HG03060 (cell line): ENCODE results near the gene PCDHB11.
"Not testable (repeated sequence)": the region's sequence is repeated elsewhere in the genome, so short reads cannot be mapped to it uniquely, and the experiment has no call there.

Experiments
- ATAC-seq: cut with Tn5 transposase; IDR thresholded peaks from one replicate; pipeline ENCODE4 v1.9.1; 2021; ENCODE audit warnings: low read depth, moderate number of reproducible peaks; ENCODE audit not compliant: unreplicated experiment

Gene PCDHB11

DNA sequence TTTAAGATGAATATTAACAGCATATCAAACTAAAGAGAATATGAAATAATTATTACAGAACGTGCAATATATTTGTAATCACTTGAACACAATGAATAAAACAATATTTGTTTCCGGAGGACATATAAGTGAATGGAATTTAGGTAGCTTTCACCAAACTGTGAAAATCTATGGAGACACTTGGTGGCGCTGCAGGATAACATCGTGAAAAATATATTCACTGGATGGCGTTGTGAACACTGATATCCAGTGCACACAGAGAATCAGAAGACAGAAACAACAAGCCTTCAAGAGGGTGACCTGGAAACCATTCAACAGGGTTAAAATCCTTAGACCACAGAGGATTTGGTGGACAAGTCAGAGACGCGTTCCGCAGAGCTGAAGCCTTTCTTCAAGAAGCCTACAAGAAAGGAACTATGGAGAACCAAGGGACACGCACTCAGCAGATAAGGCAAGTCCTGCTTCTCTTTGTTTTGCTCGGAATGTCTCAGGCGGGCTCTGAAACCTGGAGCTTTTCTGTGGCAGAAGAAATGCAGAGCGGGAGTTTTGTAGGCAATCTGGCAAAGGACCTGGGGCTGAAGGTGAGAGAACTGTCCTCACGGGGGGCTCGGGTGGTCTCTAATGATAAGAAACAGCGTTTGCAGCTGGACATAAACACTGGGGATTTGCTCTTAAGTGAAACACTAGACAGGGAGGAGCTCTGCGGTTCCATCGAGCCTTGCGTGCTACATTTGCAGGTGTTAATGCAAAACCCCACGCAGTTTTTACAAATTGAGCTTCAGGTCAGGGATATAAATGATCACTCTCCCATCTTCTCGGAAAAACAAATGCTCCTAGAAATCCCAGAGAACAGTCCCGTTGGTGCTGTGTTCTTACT is at the start of gene PCDHB11:
Gene PCDHB11 (plus strand): TSS at position 269 of the 877 bp plus-strand sequence. CDS start 148 bp downstream, at position 417.
- no peak for ATAC-seq

DNA sequence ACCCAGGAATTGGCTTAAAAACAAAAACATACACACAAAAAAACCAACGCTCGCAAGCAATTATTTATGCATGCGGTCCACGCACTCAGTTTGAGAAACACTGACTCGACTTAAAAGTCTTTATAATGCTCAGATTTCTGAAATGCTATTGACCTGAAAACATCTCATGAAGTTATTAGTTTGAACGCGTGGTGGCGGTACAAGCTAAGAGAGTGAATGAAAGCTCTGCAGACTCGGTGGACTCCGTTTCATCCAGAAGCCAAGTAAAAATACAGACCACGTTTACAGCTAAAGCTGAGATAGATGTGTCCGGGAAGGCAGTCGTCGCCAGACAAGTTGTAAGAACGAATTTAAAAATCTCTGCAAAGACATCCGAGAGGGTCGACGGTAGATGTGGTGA is 49.6 kb upstream of the PCDHB11 start, which contains the start of gene PCDHB6:
Gene PCDHB6 (plus strand): TSS at position 246 of the 400 bp plus-strand sequence. CDS start 201 bp downstream, outside the sequence.
- ATAC-seq, result no peak

DNA sequence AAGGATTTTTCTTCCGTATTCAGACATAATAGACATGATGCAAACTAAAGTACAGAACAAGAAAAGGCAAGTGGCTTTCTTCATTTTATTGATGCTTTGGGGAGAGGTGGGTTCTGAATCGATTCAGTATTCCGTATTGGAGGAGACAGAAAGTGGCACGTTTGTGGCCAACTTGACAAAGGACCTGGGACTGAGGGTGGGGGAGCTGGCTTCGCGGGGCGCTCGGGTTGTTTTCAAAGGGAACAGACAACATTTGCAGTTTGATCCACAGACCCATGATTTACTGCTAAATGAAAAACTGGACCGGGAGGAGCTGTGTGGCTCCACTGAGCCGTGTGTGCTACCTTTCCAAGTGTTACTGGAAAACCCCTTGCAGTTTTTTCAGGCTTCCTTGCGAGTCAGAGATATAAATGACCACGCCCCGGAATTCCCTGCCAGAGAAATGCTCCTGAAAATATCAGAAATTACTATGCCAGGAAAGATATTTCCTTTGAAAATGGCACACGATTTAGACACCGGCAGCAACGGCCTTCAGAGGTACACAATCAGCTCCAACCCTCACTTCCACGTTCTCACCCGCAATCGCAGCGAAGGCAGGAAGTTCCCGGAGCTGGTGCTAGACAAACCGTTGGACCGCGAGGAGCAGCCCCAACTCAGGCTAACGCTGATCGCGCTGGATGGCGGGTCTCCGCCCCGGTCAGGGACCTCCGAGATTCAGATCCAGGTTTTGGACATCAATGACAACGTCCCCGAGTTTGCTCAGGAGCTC is 49.0 kb upstream of the PCDHB11 start:
- no peak for ATAC-seq

DNA sequence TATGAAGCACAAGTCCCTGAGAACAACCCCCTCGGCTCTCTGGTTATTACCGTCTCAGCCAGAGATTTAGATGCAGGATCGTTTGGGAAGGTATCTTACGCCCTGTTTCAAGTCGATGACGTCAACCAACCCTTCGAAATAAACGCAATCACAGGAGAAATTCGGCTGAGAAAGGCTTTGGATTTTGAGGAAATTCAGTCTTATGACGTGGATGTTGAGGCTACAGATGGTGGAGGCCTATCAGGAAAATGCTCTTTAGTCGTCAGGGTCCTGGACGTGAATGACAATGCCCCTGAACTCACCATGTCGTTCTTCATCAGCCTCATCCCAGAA is 48.5 kb upstream of the PCDHB11 start:
- no peak for ATAC-seq

DNA sequence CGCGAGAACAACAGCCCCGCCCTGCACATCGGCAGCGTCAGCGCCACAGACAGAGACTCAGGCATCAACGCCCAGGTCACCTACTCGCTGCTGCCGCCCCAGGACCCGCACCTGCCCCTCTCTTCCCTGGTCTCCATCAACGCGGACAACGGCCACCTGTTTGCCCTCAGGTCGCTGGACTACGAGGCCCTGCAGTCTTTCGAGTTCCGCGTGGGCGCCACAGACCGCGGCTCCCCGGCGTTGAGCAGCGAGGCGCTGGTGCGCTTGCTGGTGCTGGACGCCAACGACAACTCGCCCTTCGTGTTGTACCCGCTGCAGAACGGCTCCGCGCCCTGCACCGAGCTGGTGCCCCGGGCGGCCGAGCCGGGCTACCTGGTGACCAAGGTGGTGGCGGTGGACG is 47.8 kb upstream of the PCDHB11 start:
- not testable (repeated sequence) for ATAC-seq

DNA sequence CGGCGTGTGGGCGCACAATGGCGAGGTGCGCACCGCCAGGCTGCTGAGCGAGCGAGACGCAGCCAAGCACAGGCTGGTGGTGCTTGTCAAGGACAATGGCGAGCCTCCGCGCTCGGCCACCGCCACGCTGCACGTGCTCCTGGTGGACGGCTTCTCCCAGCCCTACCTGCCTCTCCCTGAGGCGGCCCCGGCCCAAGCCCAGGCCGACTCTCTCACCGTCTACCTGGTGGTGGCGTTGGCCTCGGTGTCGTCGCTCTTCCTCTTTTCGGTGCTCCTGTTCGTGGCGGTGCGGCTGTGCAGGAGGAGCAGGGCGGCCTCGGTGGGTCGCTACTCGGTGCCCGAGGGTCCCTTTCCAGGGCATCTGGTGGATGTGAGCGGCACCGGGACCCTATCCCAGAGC is 47.3 kb upstream of the PCDHB11 start:
- ATAC-seq, result not testable (repeated sequence)

DNA sequence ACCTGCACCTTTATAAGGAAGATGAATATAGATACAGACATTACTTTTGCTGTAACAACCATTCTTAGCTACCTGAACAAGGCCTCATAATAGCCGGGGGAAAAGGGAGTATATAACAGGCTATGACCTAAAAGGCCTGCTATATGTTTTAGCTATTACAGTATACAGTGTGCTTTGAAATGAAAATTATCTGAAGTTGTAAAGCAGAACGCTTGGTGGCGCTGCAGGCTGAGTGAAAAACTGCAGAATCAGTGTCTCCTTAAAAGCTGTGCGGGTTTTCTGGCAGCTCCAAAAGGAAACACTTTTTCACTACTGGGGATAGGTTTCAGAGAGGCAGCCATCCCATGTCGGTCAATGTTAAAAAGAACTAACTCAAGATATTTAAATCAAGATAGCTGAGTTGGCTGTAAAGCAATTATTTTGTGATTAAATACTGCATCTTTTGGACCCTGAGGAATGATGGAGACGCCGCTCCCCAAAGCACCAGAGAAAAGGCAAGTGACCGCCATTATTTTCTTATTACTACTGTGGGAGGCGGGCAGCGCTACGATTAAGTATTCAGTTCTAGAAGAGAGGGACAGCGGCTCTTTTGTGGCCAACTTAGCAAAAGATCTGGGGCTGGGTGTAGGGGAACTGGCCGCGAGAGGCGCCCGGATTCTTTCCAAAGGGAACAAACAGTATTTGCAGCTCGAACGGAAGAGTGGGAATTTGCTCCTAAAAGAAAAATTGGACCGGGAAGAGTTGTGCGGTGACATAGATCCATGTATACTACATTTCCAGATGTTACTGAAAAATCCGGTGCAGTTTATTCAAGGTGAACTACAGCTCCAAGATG is 43.7 kb upstream of the PCDHB11 start:
- ATAC-seq, result no peak

DNA sequence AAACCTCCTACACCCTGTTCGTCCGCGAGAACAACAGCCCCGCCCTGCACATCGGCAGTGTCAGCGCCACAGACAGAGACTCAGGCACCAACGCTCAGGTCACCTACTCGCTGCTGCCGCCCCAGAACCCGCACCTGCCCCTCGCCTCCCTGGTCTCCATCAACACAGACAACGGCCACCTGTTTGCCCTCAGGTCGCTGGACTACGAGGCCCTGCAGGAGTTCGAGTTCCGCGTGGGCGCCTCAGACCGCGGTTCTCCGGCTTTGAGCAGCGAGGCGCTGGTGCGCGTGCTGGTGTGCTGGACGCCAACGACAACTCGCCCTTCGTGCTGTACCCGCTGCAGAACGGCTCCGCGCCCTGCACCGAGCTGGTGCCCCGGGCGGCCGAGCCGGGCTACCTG is 42.1 kb upstream of the PCDHB11 start:
- ATAC-seq, result not testable (repeated sequence)

DNA sequence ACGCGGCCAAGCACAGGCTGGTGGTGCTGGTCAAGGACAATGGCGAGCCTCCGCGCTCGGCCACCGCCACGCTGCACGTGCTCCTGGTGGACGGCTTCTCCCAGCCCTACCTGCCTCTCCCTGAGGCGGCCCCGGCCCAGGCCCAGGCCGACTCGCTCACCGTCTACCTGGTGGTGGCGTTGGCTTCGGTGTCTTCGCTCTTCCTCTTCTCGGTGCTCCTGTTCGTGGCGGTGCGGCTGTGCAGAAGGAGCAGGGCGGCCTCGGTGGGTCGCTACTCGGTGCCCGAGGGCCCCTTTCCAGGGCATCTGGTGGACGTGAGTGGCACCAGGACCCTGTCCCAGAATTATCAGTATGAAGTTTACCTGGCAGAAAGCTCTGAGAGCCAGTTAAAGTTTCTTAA is 41.5 kb upstream of the PCDHB11 start:
- ATAC-seq, result not testable (repeated sequence)

DNA sequence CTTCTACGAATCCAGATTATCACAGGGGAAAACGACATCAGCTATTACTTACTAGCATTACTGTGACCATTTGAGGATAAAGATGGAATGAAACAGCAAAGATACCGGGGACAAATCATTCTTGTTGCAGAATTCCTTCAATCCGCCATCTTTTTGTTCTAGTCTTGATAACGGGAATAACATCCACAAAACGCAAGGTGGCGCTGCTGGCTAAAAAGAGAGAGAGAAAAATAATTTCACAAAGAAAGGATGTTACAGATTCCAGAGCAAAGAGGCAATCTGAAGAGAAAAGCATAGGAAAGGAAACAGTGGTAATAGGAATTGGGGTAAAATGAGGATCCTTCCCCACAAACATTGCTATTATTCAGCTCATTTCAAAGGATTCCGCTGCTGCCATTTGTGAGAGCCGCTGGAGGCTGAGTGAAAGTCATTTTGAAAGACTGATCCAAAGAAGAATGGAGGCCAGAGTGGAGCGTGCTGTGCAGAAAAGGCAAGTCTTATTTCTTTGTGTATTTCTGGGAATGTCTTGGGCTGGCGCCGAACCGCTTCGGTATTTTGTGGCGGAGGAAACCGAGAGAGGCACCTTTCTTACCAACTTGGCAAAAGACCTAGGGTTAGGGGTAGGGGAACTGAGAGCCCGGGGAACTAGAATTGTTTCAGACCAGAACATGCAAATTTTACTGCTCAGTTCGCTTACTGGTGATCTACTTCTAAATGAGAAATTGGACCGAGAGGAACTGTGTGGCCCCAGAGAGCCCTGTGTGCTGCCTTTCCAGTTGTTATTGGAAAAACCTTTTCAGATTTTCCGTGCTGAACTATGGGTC is 26.8 kb upstream of the PCDHB11 start, which contains the start of gene PCDHB7:
Gene PCDHB7 (plus strand): TSS at position 264 of the 824 bp plus-strand sequence. CDS start 192 bp downstream, at position 456.
- no peak for ATAC-seq

DNA sequence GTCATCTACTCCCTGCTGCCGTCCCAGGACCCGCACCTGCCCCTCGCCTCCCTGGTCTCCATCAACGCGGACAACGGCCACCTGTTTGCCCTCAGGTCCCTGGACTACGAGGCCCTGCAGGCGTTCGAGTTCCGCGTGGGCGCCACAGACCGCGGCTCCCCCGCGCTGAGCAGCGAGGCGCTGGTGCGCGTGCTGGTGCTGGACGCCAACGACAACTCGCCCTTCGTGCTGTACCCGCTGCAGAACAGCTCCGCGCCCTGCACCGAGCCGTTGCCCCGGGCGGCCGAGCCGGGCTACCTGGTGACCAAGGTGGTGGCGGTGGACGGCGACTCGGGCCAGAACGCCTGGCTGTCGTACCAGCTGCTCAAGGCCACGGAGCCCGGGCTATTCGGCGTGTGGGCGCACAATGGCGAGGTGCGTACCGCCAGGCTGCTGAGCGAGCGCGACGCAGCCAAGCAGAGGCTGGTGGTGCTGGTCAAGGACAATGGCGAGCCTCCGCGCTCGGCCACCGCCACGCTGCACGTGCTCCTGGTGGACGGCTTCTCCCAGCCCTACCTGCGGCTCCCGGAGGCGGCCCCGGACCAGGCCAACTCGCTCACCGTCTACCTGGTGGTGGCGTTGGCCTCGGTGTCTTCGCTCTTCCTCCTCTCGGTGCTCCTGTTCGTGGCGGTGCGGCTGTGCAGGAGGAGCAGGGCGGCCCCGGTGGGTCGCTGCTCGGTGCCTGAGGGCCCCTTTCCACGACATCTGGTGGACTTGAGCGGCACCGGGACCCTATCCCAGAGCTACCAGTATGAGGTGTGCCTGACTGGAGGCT is 24.9 kb upstream of the PCDHB11 start:
- not testable (repeated sequence) for ATAC-seq

DNA sequence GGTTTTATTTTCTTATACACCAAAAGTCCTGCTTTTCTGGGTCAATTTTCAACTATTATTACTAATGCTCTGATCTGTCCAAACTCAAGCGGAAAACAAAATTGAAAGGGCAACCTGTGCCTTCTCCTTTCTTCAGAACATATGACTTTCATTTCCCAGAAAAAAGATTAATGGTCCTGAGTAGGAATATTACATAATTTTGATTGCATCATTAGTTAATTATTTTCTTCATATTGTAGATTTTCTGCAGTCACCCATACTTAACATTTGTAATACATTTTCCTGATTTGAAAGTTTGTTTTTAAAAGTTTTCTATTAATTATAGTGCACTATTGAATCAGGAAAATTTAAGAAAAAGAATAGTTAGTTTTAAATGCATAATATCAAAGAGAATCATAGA is 23.5 kb upstream of the PCDHB11 start:
- no peak for ATAC-seq

DNA sequence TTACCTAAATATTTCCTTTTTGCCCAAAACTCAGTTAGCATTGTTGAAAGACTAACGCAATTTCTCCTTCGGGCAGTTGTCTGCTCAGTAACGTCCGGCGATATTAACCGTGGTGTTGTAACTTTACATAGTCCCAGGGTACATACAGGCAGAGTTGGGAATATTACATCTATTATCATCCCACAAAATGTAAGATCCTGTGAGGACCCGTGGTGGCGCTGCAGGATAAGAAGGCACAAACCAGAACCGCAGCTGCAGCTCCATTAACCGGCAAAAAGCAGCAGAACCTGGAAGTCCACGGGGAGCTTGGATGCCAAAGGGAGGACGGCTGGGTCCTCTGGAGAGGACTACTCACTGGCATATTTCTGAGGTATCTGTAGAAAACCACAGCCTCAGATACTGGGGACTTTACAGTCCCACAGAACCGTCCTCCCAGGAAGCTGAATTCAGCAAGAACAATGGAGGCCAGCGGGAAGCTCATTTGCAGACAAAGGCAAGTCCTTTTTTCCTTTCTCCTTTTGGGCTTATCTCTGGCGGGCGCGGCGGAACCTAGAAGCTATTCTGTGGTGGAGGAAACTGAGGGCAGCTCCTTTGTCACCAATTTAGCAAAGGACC is 21.7 kb upstream of the PCDHB11 start, which contains the start of gene PCDHB8:
Gene PCDHB8 (plus strand): TSS at position 214 of the 615 bp plus-strand sequence. CDS start 245 bp downstream, at position 459.
- not testable (repeated sequence) for ATAC-seq

DNA sequence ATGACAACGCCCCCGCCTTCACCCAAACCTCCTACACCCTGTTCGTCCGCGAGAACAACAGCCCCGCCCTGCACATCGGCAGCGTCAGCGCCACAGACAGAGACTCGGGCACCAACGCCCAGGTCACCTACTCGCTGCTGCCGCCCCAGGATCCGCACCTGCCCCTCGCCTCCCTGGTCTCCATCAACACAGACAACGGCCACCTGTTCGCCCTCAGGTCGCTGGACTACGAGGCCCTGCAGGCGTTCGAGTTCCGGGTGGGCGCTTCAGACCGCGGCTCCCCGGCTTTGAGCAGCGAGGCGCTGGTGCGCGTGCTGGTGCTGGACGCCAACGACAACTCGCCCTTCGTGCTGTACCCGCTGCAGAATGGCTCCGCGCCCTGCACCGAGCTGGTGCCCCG is 20.1 kb upstream of the PCDHB11 start:
- ATAC-seq, result not testable (repeated sequence)

DNA sequence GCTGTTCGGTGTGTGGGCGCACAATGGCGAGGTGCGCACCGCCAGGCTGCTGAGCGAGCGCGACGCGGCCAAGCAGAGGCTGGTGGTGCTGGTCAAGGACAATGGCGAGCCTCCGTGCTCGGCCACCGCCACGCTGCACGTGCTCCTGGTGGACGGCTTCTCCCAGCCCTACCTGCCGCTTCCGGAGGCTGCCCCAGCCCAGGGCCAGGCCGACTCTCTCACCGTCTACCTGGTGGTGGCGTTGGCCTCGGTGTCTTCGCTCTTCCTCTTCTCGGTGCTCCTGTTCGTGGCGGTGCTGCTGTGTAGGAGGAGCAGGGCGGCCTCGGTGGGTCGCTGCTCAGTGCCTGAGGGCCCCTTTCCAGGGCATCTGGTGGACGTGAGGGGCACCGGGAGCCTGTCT is 19.6 kb upstream of the PCDHB11 start:
- ATAC-seq, result not testable (repeated sequence)

DNA sequence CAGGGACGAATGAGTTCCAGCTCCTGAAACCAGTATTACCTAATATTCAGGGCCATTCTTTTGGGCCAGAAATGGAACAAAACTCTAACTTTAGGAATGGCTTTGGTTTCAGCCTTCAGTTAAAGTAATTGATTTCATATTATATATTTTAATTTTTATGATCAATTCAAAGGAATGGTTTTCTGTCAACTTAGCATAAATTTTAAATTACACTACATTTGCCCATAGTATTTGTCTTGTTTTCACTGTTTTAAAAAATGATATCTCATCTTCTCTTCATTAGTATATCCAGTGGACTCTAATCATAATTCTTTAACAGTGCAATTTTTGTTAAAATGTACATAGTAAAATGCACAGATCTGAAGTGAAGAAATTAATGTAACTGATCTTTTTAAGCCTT is 19.1 kb upstream of the PCDHB11 start:
- ATAC-seq, result no peak

DNA sequence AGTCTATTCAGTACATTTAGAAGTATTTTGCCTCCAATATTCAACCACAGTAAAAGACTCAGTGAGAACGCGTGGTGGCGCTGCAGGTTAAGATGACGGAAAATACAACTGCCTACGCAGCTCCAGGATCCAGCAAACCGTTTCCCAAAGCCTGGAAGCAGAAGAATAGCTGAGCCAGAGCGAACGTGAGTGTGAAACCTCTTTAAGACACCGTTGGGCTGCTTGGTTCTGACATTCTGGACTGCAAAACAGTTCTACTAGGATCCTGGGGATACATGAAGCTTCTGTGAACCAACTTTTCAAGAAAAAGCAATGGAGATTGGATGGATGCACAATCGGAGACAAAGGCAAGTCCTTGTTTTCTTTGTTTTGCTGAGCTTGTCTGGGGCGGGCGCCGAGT is 17.2 kb upstream of the PCDHB11 start, which contains the start of gene PCDHB16:
Gene PCDHB16 (plus strand): TSS at position 140 of the 400 bp plus-strand sequence. CDS start 173 bp downstream, at position 313.
- ATAC-seq, result no peak
